K562 (cell line): ENCODE measurements around the gene ST6GAL1. TPM values are rescaled to one million over a fixed set of nuclear protein-coding genes. Genes with fewer than 3 reads are reported as not detected.

ENCODE experiments used
- ARID4B ChIP-seq: sonication (generic); formaldehyde crosslinking; IDR thresholded peaks from 2 replicates; pipeline ENCODE4 v1.8.0; 2022; ENCODE audit warnings: mild to moderate bottlenecking, missing genetic modification reagents
- KAT7 ChIP-seq: sonication (generic); formaldehyde crosslinking; IDR thresholded peaks from 2 replicates; pipeline ENCODE4 v1.8.0; 2022; ENCODE audit warnings: missing genetic modification reagents, mild to moderate bottlenecking, borderline replicate concordance
- NKRF ChIP-seq: fragments of 450-650 bp; IDR thresholded peaks from 2 replicates; pipeline ENCODE4 v1.6.1; 2016; ENCODE audit warnings: borderline replicate concordance
- PHF21A ChIP-seq: fragments of 450-650 bp; IDR thresholded peaks from 2 replicates; pipeline ENCODE4 v1.6.1; 2017; ENCODE audit warnings: low read depth, borderline replicate concordance
- SUPT5H ChIP-seq: fragments of 450-650 bp; IDR thresholded peaks from 2 replicates; pipeline ENCODE4 v1.6.1; 2016
- TEAD1 ChIP-seq, 2 experiments: fragments of 450-650 bp in 1 of 2; sonication (generic) in 1 of 2; formaldehyde crosslinking; IDR thresholded peaks; 2 replicates each; pipeline versions ENCODE4 v1.4.0 to v1.8.0; 2020 to 2022; ENCODE audit warnings: mild to moderate bottlenecking in 2 of 2, missing genetic modification reagents in 1 of 2
- TRIM28 ChIP-seq: fragments of 450-650 bp; IDR thresholded peaks from 2 replicates; pipeline ENCODE4 v1.6.1; 2017
- ZNF212 ChIP-seq: fragments of 450-650 bp; formaldehyde crosslinking; IDR thresholded peaks from 2 replicates; pipeline ENCODE4 v1.4.0; 2020; ENCODE audit warnings: mild to moderate bottlenecking
- polyA plus RNA-seq, 8 experiments: library from polyadenylated mRNA; depleted of rRNA in 4 of 8; stranded (reverse) in 5 of 8; unstranded in 3 of 8; fragments of >200 nt; fragmentation: Nextera tagmentation in 2 of 8; fragmentation: Illumina TruSeq in 1 of 8; extraction: Ambion mirVana in 2 of 8; extraction: Trizol in 1 of 8; gene quantifications; 2 replicates each; pipeline versions ENCODE4 v1.2.1 to v1.2.3, GENCODE V29; 2011 to 2014; ENCODE audit warnings: inconsistent platforms in 1 of 8, missing spikeins in 1 of 8
- total RNA-seq, 7 experiments: library from RNA; depleted of rRNA in 6 of 7; stranded (reverse); fragments of >200 nt in 6 of 7; fragmentation: Illumina TruSeq in 2 of 7; extraction: Trizol in 2 of 7; gene quantifications; 2 replicates each; pipeline versions ENCODE4 v1.2.1 to v1.2.3, GENCODE V29; 2011 to 2021; ENCODE audit warnings: low replicate concordance in 1 of 7
- TF ChIP-seq, protein P1 (sequence below), 2 experiments: fragments of 450-650 bp; IDR thresholded peaks; 2 replicates each; pipeline ENCODE4 v1.6.1; 2016; ENCODE audit warnings: mild to moderate bottlenecking in 2 of 2, borderline replicate concordance in 1 of 2, low read depth in 1 of 2, moderate library complexity in 1 of 2

Gene ST6GAL1
- total and polyA plus RNA-seq, 9 of the 15 experiments (the other 6 are each of a cell fraction or from before 2014, with no cell fraction given), result 31.9 to 145 (median 71.0) TPM

GRCh38 chr3:186930641-186931531 is 560 bp downstream of the ST6GAL1 start (continued):
- TF ChIP-seq, protein P1, sequence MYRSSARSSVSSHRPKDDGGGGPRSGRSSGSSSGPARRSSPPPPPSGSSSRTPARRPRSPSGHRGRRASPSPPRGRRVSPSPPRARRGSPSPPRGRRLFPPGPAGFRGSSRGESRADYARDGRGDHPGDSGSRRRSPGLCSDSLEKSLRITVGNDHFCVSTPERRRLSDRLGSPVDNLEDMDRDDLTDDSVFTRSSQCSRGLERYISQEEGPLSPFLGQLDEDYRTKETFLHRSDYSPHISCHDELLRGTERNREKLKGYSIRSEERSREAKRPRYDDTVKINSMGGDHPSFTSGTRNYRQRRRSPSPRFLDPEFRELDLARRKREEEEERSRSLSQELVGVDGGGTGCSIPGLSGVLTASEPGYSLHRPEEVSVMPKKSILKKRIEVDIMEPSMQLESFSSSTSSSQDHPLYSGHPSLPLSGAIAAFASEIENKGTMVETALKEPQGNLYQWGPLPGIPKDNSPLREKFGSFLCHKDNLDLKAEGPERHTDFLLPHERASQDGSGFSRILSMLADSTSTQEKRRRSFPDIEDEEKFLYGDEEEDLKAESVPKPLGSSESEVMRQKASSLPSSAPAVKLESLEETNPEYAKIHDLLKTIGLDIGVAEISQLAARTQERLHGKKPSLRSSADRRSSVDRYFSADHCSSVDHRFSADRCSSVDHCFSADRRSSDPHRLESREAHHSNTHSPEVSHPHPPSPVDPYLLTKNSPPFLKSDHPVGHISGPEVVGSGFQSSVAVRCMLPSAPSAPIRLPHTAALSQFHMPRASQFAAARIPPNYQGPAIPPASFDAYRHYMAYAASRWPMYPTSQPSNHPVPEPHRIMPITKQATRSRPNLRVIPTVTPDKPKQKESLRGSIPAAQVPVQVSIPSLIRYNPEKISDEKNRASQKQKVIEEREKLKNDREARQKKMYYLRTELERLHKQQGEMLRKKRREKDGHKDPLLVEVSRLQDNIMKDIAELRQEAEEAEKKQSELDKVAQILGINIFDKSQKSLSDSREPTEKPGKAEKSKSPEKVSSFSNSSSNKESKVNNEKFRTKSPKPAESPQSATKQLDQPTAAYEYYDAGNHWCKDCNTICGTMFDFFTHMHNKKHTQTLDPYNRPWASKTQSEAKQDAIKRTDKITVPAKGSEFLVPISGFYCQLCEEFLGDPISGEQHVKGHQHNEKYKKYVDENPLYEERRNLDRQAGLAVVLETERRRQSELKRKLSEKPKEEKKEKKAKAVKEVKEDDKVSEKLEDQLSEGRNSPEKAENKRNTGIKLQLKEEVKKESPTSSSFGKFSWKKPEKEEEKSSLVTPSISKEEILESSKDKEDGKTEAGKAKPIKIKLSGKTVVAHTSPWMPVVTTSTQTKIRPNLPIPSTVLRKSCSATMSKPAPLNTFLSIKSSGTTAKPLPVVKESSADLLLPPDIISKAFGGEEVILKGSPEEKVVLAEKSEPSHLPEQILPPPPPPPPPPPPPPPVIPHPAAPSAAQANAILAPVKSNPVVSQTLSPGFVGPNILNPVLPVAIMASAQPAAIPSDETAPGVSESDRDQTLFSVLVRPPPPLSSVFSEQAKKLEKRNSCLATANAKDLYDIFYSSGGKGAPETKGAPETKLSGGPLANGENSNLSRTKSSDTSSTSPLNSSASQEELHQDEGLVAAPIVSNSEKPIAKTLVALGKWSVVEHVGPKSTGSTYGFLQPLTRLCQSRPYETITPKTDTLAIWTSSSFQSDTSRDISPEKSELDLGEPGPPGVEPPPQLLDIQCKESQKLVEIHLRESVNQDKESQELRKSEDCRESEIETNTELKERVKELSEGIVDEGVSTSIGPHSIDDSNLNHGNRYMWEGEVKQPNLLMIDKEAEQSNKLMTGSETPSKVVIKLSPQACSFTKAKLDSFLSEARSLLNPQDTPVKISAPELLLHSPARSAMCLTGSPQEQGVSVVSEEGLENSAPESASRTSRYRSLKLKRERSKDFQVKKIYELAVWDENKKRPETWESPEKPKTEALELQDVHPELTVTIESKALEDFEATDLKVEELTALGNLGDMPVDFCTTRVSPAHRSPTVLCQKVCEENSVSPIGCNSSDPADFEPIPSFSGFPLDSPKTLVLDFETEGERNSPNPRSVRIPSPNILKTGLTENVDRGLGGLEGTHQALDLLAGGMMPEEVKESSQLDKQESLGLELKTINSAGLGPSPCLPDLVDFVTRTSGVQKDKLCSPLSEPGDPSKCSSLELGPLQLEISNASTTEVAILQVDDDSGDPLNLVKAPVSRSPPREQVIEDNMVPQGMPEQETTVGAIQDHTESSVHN (IDR thresholded peaks at IDR 0.05; ENCODE audit: borderline replicate concordance in 1 of 2, low read depth in 1 of 2), result no peak
- TF ChIP-seq ZNF212, result no peak
- no peak for TF ChIP-seq TRIM28
- 0 out of 4 replicates have a peak, but pooled peaks of 1 of the 2 experiments have one; percentile 68 for TF ChIP-seq TEAD1 (CRISPR knock-in tag; IDR thresholded peaks at IDR 0.05)
- TF ChIP-seq SUPT5H, result peak; percentile 54; the same call in 1 of the 2 replicates
- TF ChIP-seq NKRF, result peak; percentile 66; the same call in 1 of the 2 replicates
- TF ChIP-seq ARID4B (CRISPR knock-in tag), result peak; percentile 62
- 0 out of 2 replicates have a peak, but pooled peaks have one; percentile 66 for TF ChIP-seq KAT7 (CRISPR knock-in tag)
- no peak for TF ChIP-seq PHF21A
